A549 (cell line): ENCODE results near the gene SLC1A6.

ENCODE experiments used
- BHLHE40 ChIP-seq: IDR thresholded peaks from 2 replicates; pipeline ENCODE4 v1.6.1; 2012; ENCODE audit warnings: low read depth, low read length, inconsistent platforms
- CBX8 ChIP-seq: fragments of 200-600 bp; sonication (generic); IDR thresholded peaks from 2 replicates; pipeline ENCODE4 v1.6.1; 2016
- POLR2A ChIP-seq: IDR thresholded peaks from 2 replicates; pipeline ENCODE4 v1.6.1; 2012; ENCODE audit warnings: mild to moderate bottlenecking, low read length
- RFX5 ChIP-seq: fragments of 450-650 bp; IDR thresholded peaks from 2 replicates; pipeline ENCODE4 v1.7.1; 2014; ENCODE audit warnings: antibody characterized with exemption, mild to moderate bottlenecking, moderate library complexity
- RNF2 ChIP-seq: fragments of 200-600 bp; sonication (generic); IDR thresholded peaks from 2 replicates; pipeline ENCODE4 v1.6.1; 2016; ENCODE audit warnings: low read depth, mild to moderate bottlenecking, antibody characterized with exemption, moderate library complexity, borderline replicate concordance
- TF ChIP-seq, protein P1 (sequence below): fragments of >200 bp; sonication (Bioruptor Twin); formaldehyde crosslinking; IDR thresholded peaks from 3 replicates; pipeline ENCODE4 v1.5.1; 2016

DNA sequence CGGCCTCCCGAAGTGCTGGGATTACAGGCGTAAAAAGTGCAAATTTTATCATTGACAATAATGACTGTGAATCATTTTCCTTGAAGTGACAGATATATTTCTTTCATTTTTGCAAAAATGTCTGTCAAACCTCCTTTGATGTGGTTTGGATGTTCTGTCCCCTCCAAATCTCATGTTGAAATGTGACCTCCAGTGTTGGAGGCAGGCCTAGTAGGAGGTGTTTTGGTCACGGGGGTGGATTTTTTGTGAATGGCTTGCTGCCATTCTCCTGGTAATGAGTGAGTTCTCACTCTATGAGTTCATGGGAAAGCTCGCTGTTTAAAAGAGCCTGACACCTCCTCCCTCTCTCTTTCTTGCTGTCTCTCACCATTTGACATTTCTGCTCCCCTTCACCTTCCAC is 5.5 kb upstream of the SLC1A6 start:
- TF ChIP-seq POLR2A = no peak
- no peak for TF ChIP-seq RNF2
- no peak for TF ChIP-seq RFX5
- no peak for TF ChIP-seq CBX8
- no peak for TF ChIP-seq BHLHE40
- TF ChIP-seq, protein P1, sequence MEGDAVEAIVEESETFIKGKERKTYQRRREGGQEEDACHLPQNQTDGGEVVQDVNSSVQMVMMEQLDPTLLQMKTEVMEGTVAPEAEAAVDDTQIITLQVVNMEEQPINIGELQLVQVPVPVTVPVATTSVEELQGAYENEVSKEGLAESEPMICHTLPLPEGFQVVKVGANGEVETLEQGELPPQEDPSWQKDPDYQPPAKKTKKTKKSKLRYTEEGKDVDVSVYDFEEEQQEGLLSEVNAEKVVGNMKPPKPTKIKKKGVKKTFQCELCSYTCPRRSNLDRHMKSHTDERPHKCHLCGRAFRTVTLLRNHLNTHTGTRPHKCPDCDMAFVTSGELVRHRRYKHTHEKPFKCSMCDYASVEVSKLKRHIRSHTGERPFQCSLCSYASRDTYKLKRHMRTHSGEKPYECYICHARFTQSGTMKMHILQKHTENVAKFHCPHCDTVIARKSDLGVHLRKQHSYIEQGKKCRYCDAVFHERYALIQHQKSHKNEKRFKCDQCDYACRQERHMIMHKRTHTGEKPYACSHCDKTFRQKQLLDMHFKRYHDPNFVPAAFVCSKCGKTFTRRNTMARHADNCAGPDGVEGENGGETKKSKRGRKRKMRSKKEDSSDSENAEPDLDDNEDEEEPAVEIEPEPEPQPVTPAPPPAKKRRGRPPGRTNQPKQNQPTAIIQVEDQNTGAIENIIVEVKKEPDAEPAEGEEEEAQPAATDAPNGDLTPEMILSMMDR = no peak
